Naive thymus-derived CD4-positive, alpha-beta T cell (primary cell): ENCODE measurements around the gene STAT4. TPM values are rescaled to one million over a fixed set of nuclear protein-coding genes. Genes with fewer than 3 reads are reported as not detected.

Source experiments
- ATAC-seq: fragments of 150-1000 bp; cut with Tn5 transposase; 2 replicates; pipeline ENCODE4 v1.10.0; 2021; ENCODE audit warnings: mild to moderate bottlenecking, moderate library complexity
- CTCF ChIA-PET: fragments of 350-600 bp; sonication (Branson Sonifier 250); formaldehyde crosslinking; loops from one replicate; lab custom pipeline; 2021; ENCODE audit warnings: antibody characterized with exemption; lab: Charles Lee
- POLR2A ChIA-PET: fragments of 350-600 bp; sonication (Branson Sonifier 250); formaldehyde crosslinking; loops from one replicate; lab custom pipeline; 2021; ENCODE audit warnings: antibody characterized with exemption, inconsistent platforms; lab: Charles Lee
- DNase-seq, 9 donors: peaks; one replicate each; pipeline versions ENCODE4 v3.0.0 to v3.0.0-alpha.2; 2020 to 2022; ENCODE audit warnings: mixed read lengths in 1 of 9
- H3K27ac ChIP-seq: one replicate; pipeline ENCODE4 v1.7.0; 2013; ENCODE audit warnings: mild to moderate bottlenecking, low read depth, low read length, moderate library complexity
- H3K27me3 ChIP-seq, 2 donors: one replicate each; pipeline ENCODE4 v1.7.0; 2013; ENCODE audit warnings: low read length in 2 of 2, mild to moderate bottlenecking in 2 of 2, moderate library complexity in 2 of 2; ENCODE audit not compliant: control insufficient read depth in 2 of 2, insufficient read depth in 2 of 2
- H3K36me3 ChIP-seq, 3 experiments: 1 replicate in 2 of 3; 2 replicates in 1 of 3; pipeline ENCODE4 v1.7.0; 2013; ENCODE audit warnings: low read length in 3 of 3, mild to moderate bottlenecking in 3 of 3, moderate library complexity in 1 of 3; ENCODE audit not compliant: insufficient read depth in 3 of 3, control insufficient read depth in 2 of 3
- H3K4me1 ChIP-seq, 2 donors: one replicate each; pipeline ENCODE4 v1.7.0; 2013; ENCODE audit warnings: low read length in 2 of 2, mild to moderate bottlenecking in 2 of 2, moderate library complexity in 1 of 2; ENCODE audit not compliant: control insufficient read depth in 2 of 2, insufficient read depth in 2 of 2
- H3K4me3 ChIP-seq: 2 replicates; pipeline ENCODE4 v1.7.0; 2013; ENCODE audit warnings: mild to moderate bottlenecking, low read length
- H3K9me3 ChIP-seq, 3 experiments: 1 replicate in 2 of 3; 2 replicates in 1 of 3; pipeline ENCODE4 v1.7.0; 2013; ENCODE audit warnings: low read length in 3 of 3; ENCODE audit not compliant: control insufficient read depth in 2 of 3
- H3K27ac Mint-ChIP-seq, 9 donors: one replicate each; pipeline ENCODE4 v1.8.0; 2020 to 2022; ENCODE audit warnings: mixed read lengths in 9 of 9, mild to moderate bottlenecking in 8 of 9, moderate library complexity in 5 of 9, inconsistent platforms in 2 of 9
- H3K27me3 Mint-ChIP-seq, 5 donors: one replicate each; pipeline ENCODE4 v1.8.0; 2021 to 2022; ENCODE audit warnings: mixed read lengths in 5 of 5, mild to moderate bottlenecking in 1 of 5
- H3K36me3 Mint-ChIP-seq, 5 donors: one replicate each; pipeline ENCODE4 v1.8.0; 2020 to 2022; ENCODE audit warnings: mixed read lengths in 5 of 5, mild to moderate bottlenecking in 3 of 5, inconsistent platforms in 1 of 5
- H3K4me1 Mint-ChIP-seq, 7 donors: one replicate each; pipeline ENCODE4 v1.8.0; 2020 to 2022; ENCODE audit warnings: mixed read lengths in 7 of 7, mild to moderate bottlenecking in 3 of 7, inconsistent platforms in 1 of 7
- H3K4me3 Mint-ChIP-seq, 10 donors: one replicate each; pipeline ENCODE4 v1.8.0; 2020 to 2022; ENCODE audit warnings: mild to moderate bottlenecking in 10 of 10, mixed read lengths in 10 of 10, moderate library complexity in 6 of 10, inconsistent platforms in 2 of 10
- H3K9me3 Mint-ChIP-seq, 11 donors: one replicate each; pipeline ENCODE4 v1.8.0; 2020 to 2022; ENCODE audit warnings: mixed read lengths in 11 of 11, mild to moderate bottlenecking in 4 of 11, inconsistent platforms in 1 of 11, moderate library complexity in 1 of 11
- intact Hi-C, 2 donors: fragments of 100-400 bp; cut with micrococcal nuclease; formaldehyde crosslinking; loops; one replicate each; pipeline ENCODE4 v1.15.1; 2023
- polyA plus RNA-seq, 2 donors: library from polyadenylated mRNA; unstranded; fragments of 300-500 nt; fragmentation: Illumina TruSeq; gene quantifications; one replicate each; pipeline ENCODE4 v1.2.3, GENCODE V29; 2021
- total RNA-seq, 6 experiments: library from RNA in 5 of 6; stranded (reverse) in 5 of 6; gene quantifications; 1 replicate in 5 of 6; 2 replicates in 1 of 6; pipeline ENCODE4 v1.2.3 and lab custom pipeline; 2021 to 2026

STAT4 gene
- total and polyA plus RNA-seq, 7 experiments from 2014 or later = 52.4 to 132 (median 114) TPM

DNA sequence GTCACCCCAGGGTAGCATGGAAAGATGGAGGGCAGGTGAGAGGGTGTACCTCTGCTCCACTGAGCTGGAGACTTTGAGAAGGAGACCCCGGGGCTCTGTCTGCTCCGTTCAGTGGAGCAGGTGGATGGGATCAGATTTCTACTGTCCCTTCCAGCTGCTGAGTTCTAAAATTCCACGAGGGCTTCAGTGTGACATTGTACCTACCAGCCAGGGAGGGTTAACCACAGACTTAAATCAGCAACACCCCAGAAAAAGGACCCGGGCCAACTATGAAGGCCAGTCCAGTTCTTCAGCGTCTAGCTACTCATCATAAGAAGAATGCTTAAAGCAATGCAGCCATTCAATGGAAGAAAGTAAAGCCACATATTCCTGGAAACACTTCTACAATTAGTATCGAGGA is 160.7 kb downstream of the STAT4 start:
- H3K27ac ChIP-seq = peak overlapping the region; percentile 35
- H3K27me3 Mint-ChIP-seq = no peaks in the 10 kb centered on the region
- H3K9me3 Mint-ChIP-seq = no peaks in the 10 kb centered on the region
- CTCF ChIA-PET = interaction anchor here (0.7 to 1.3 kb wide), 2 partner anchors 126 to 140 kb away, joined by 3 to 4 read pairs; no protein-coding TSS in a partner anchor
- peaks cover 0 to 21% of the 10 kb centered on the region in 2 donors for H3K4me1 ChIP-seq
- H3K27ac Mint-ChIP-seq = peak overlapping the region; percentile 28 to 69 (median 55)
- intact Hi-C loops = no loop called here
- peaks cover 67 to 97% (median 73%) of the 10 kb centered on the region in 3 experiments for H3K36me3 ChIP-seq
- POLR2A ChIA-PET = interaction anchor here (0.8 kb wide), 1 partner anchor 18 kb away, joined by 3 read pairs; no protein-coding TSS in a partner anchor
- ATAC-seq (no peak), DNase-seq (no peak)
- H3K4me3 ChIP-seq = no peak overlapping the region
- H3K36me3 Mint-ChIP-seq = peaks cover 28 to 80% (median 67%) of the 10 kb centered on the region in 5 donors
- H3K4me1 Mint-ChIP-seq = peaks cover 18 to 70% (median 40%) of the 10 kb centered on the region in 7 donors
- no peaks in the 10 kb centered on the region for H3K9me3 ChIP-seq
- H3K4me3 Mint-ChIP-seq = no peak overlapping the region
- H3K27me3 ChIP-seq = no peaks in the 10 kb centered on the region

- Mint-ChIP-seq H3K27me3 (no peaks in the 10 kb centered on the region), H3K4me3 (no peak overlapping the region), H3K27ac (peak overlapping the region in 8 of 9 donors; percentile 36 to 79 (median 64)), H3K9me3 (peaks cover 0 to 1% (median 0%) of the 10 kb centered on the region in 11 donors), H3K36me3 (peaks cover 21 to 82% (median 67%) of the 10 kb centered on the region in 5 donors), H3K4me1 (peaks cover 13 to 74% (median 46%) of the 10 kb centered on the region in 7 donors)
- Histone ChIP-seq H3K36me3 (peaks cover 67 to 98% (median 78%) of the 10 kb centered on the region in 3 experiments), H3K4me1 (peaks cover 0 to 21% of the 10 kb centered on the region in 2 donors), H3K27ac (peak overlapping the region; percentile 35), H3K4me3 (no peak overlapping the region), H3K27me3 (no peaks in the 10 kb centered on the region), H3K9me3 (no peaks in the 10 kb centered on the region)
- no peak for ATAC-seq
- ChIA-PET CTCF (no interaction called here), POLR2A (interaction anchor here (0.6 to 1.3 kb wide), 3 partner anchors 24 to 455 kb away, joined by 3 read pairs; partner anchors contain the start of gene STAT1)
- intact Hi-C loops = no loop called here
- no peak for DNase-seq
Observed at GRCh38 chr2:190988910-190989309, 161.9 kb downstream of the STAT4 start.

DNA sequence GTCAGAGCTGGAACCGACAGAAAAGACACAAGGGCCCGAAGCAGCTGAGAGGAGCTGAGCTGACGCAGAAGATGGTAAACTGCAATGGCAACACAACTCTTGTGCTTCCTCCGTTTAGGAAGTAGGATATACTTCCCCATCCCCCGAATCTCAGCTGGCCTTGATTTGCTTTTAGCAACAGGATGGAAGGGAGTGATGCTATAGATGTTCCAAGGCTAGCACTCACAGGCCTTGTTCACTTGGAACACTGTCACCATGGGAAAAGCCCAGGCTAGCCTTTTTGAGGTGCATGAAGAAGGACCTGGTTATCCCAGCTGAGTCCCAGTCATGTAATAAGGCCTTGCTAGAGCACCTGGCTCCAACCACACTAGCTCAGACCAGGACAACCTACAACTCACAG is 162.9 kb downstream of the STAT4 start:
- no peak for ATAC-seq
- no peak for DNase-seq
- Mint-ChIP-seq H3K4me3 (peak overlapping the region in 1 of 10 donors; percentile 19), H3K9me3 (peaks cover 0 to 1% (median 0%) of the 10 kb centered on the region in 11 donors), H3K4me1 (peaks cover 9 to 71% (median 44%) of the 10 kb centered on the region in 7 donors), H3K27me3 (no peaks in the 10 kb centered on the region), H3K36me3 (peaks cover 15 to 80% (median 64%) of the 10 kb centered on the region in 5 donors), H3K27ac (peak overlapping the region; percentile 23 to 86 (median 76))
- CTCF ChIA-PET = interaction anchor here (1.2 kb wide), 1 partner anchor 26 kb away, joined by 4 read pairs; no protein-coding TSS in a partner anchor
- Histone ChIP-seq H3K4me1 (peaks cover 0 to 28% of the 10 kb centered on the region in 2 donors), H3K36me3 (peaks cover 68 to 98% (median 83%) of the 10 kb centered on the region in 3 experiments), H3K4me3 (no peak overlapping the region), H3K27me3 (no peaks in the 10 kb centered on the region), H3K9me3 (no peaks in the 10 kb centered on the region), H3K27ac (peak overlapping the region; percentile 42)
- POLR2A ChIA-PET = interaction anchor here (1.3 kb wide), 2 partner anchors 23 to 27 kb away, joined by 3 read pairs; partner anchors contain the start of gene STAT1
- intact Hi-C loops = no loop called here

GRCh38 chr2:190987116-190987515 is 163.7 kb downstream of the STAT4 start:
- Mint-ChIP-seq H3K4me1 (peaks cover 13 to 76% (median 52%) of the 10 kb centered on the region in 7 donors), H3K36me3 (peaks cover 22 to 84% (median 69%) of the 10 kb centered on the region in 5 donors), H3K27me3 (no peaks in the 10 kb centered on the region), H3K4me3 (peak overlapping the region in 1 of 10 donors; percentile 23), H3K27ac (peak overlapping the region; percentile 23 to 86 (median 67)), H3K9me3 (peaks cover 0 to 2% (median 0%) of the 10 kb centered on the region in 11 donors)
- intact Hi-C loops = no loop called here
- no peak overlapping the region for H3K27ac ChIP-seq
- ChIA-PET POLR2A (interaction anchor here (1.0 to 1.3 kb wide), 2 partner anchors 24 to 27 kb away, joined by 3 to 4 read pairs; no protein-coding TSS in a partner anchor), CTCF (interaction anchor here (1.2 kb wide), 1 partner anchor 27 kb away, joined by 4 read pairs; no protein-coding TSS in a partner anchor)
- H3K4me1 ChIP-seq = peaks cover 0 to 35% of the 10 kb centered on the region in 2 donors
- no peaks in the 10 kb centered on the region for H3K9me3 ChIP-seq
- no peak overlapping the region for H3K4me3 ChIP-seq
- H3K36me3 ChIP-seq = peaks cover 70 to 98% (median 91%) of the 10 kb centered on the region in 3 experiments
- no peak for ATAC-seq
- H3K27me3 ChIP-seq = no peaks in the 10 kb centered on the region
- DNase-seq = no peak

DNA sequence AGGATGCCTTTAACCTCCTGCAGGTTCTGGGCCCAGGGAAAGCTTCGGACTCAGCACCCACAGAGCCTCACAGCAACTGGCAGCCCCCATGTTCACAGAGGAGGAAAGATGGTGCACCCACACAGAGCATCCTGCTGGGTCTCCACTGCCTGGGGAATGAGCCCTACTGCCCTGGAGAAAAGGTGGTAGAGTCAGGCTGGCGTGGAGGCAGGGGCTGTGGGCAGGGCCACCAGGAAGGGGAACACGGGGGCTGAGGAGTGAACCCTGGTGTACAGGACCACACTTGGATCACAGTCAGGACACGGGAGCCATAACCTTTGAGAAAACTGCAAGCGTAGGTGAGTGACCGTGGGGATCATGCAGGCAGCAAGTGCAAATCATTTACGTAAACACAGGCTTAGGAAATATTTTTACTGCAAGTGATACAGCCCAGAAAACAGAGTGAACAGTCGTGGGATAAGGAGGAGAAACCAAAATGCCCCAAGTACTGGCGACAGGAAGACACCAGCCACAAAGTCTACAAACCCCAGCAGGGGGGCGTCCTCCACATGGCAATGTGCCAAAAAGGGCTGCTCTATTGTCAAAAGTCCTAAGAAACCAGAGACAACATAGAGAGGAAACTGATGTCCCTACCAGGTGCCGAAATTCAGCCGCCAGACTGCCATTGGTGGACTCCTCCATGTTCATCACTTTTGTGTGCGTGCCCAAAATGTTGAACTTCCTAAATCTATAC is 164.4 kb downstream of the STAT4 start:
- Mint-ChIP-seq H3K27me3 (no peaks in the 10 kb centered on the region), H3K4me1 (peaks cover 13 to 78% (median 59%) of the 10 kb centered on the region in 7 donors), H3K27ac (peak overlapping the region in 8 of 9 donors; percentile 14 to 89 (median 70)), H3K4me3 (peak overlapping the region in 2 of 10 donors; percentile 31 to 61), H3K9me3 (peaks cover 0 to 2% (median 0%) of the 10 kb centered on the region in 11 donors), H3K36me3 (peaks cover 26 to 87% (median 73%) of the 10 kb centered on the region in 5 donors)
- Histone ChIP-seq H3K9me3 (no peaks in the 10 kb centered on the region), H3K27ac (peak overlapping the region; percentile 10), H3K27me3 (no peaks in the 10 kb centered on the region), H3K36me3 (peaks cover 66 to 100% (median 95%) of the 10 kb centered on the region in 3 experiments), H3K4me1 (peaks cover 0 to 40% of the 10 kb centered on the region in 2 donors), H3K4me3 (no peak overlapping the region)
- ChIA-PET POLR2A (interaction anchor here (1.0 to 1.3 kb wide), 2 partner anchors 25 to 27 kb away, joined by 3 to 4 read pairs; no protein-coding TSS in a partner anchor), CTCF (no interaction called here)
- ATAC-seq (no peak), DNase-seq (peak in 3 of 9 donors; percentile 20 to 32 (median 22))
- intact Hi-C loops = no loop called here

DNA sequence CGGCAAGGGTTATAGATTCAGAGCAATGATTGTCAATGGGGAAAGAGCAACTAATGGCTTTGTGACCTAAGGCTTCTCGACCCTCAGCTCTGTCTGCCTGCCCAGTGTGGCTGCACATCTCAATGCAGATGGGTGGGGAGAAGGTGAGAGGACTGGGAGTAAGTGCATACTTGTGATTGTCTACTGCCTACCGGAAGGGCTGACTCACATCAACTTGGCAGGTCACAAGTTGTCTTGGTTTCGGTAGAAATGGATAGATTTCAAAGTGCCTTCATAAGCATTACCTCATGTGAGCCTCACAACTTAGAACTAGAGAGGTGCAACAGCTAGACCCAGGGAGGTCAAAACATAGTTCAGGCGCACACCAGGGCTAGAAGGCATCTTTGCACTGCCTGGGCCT is 166.2 kb downstream of the STAT4 start:
- H3K9me3 ChIP-seq = no peaks in the 10 kb centered on the region
- peaks cover 23 to 87% (median 77%) of the 10 kb centered on the region in 7 donors for H3K4me1 Mint-ChIP-seq
- no peaks in the 10 kb centered on the region for H3K27me3 Mint-ChIP-seq
- ChIA-PET CTCF (interaction anchor here (0.7 kb wide), 1 partner anchor 638 kb away, joined by 5 read pairs; no protein-coding TSS in a partner anchor), POLR2A (interaction anchor here (0.9 to 1.8 kb wide), 2 partner anchors 27 to 103 kb away, joined by 3 to 9 read pairs; no protein-coding TSS in a partner anchor)
- no peak overlapping the region for H3K27ac ChIP-seq
- DNase-seq (no peak), ATAC-seq (peak; percentile 16)
- H3K36me3 Mint-ChIP-seq = peaks cover 32 to 89% (median 77%) of the 10 kb centered on the region in 5 donors
- peaks cover 67 to 100% (median 95%) of the 10 kb centered on the region in 3 experiments for H3K36me3 ChIP-seq
- peak overlapping the region; percentile 10 to 89 (median 69) for H3K27ac Mint-ChIP-seq
- H3K27me3 ChIP-seq = no peaks in the 10 kb centered on the region
- intact Hi-C loops = loop anchor here in 1 of 2 donors (5.0 kb wide), 1 partner anchor 38 kb away; no protein-coding TSS in a partner anchor
- peak overlapping the region in 1 of 10 donors; percentile 25 for H3K4me3 Mint-ChIP-seq
- peaks cover 0 to 2% (median 0%) of the 10 kb centered on the region in 11 donors for H3K9me3 Mint-ChIP-seq
- H3K4me3 ChIP-seq = no peak overlapping the region
- H3K4me1 ChIP-seq = peaks cover 0 to 52% of the 10 kb centered on the region in 2 donors
